DOHH2 (cell line): ENCODE data around the gene OVCA2.

Experiments
- H3F3A ChIP-seq: fragments of 200-600 bp; sonication (generic), shearing (Covaris generic); 2 replicates; pipeline ENCODE4 v1.6.0; 2016; ENCODE audit warnings: antibody characterized with exemption, mild to moderate bottlenecking; ENCODE audit not compliant: control insufficient read depth, insufficient read depth
- H3K27ac ChIP-seq: fragments of 200-600 bp; sonication (generic); 2 replicates; pipeline ENCODE4 v1.5.1; 2014; ENCODE audit warnings: low read depth, mild to moderate bottlenecking, low read length, moderate library complexity
- H3K27me3 ChIP-seq: fragments of 200-600 bp; sonication (generic); 2 replicates; pipeline ENCODE4 v1.6.1; 2014; ENCODE audit warnings: mild to moderate bottlenecking, low read length, mixed read lengths; ENCODE audit not compliant: control insufficient read depth
- H3K36me3 ChIP-seq: fragments of 200-600 bp; sonication (generic); 2 replicates; pipeline ENCODE4 v1.6.1; 2014; ENCODE audit warnings: mild to moderate bottlenecking, low read length, moderate library complexity, mixed read lengths; ENCODE audit not compliant: control insufficient read depth
- H3K4me1 ChIP-seq: fragments of 200-600 bp; sonication (generic); 2 replicates; pipeline ENCODE4 v1.6.1; 2014; ENCODE audit warnings: mild to moderate bottlenecking, low read length, mixed read lengths; ENCODE audit not compliant: control insufficient read depth
- H3K4me2 ChIP-seq: fragments of 200-600 bp; sonication (generic); 2 replicates; pipeline ENCODE4 v1.6.0; 2014; ENCODE audit warnings: mild to moderate bottlenecking, low read length, moderate library complexity
- H3K4me3 ChIP-seq: fragments of 200-600 bp; sonication (generic); 2 replicates; pipeline ENCODE4 v1.5.1; 2014; ENCODE audit warnings: mild to moderate bottlenecking, low read length, mixed read lengths
- H3K79me2 ChIP-seq: fragments of 200-600 bp; sonication (generic); 2 replicates; pipeline ENCODE4 v1.6.1; 2014; ENCODE audit warnings: mild to moderate bottlenecking, low read length, mixed read lengths; ENCODE audit not compliant: control insufficient read depth
- H3K9me2 ChIP-seq: fragments of 200-600 bp; sonication (generic); replicated peaks from 2 replicates; pipeline ENCODE4 v1.6.1; 2014; ENCODE audit warnings: mild to moderate bottlenecking, low read length, mixed read lengths; ENCODE audit not compliant: control insufficient read depth
- H3K9me3 ChIP-seq: fragments of 200-600 bp; sonication (generic); 2 replicates; pipeline ENCODE4 v1.6.1; 2014; ENCODE audit warnings: antibody characterized with exemption, low read length, mixed read lengths; ENCODE audit not compliant: control insufficient read depth, insufficient read depth
- H4K20me1 ChIP-seq: fragments of 200-600 bp; sonication (generic); 2 replicates; pipeline ENCODE4 v1.6.0; 2014; ENCODE audit warnings: low read depth, mild to moderate bottlenecking, antibody characterized with exemption, low read length, moderate library complexity; ENCODE audit not compliant: control insufficient read depth, insufficient read depth
- EZH2phosphoT487 ChIP-seq: fragments of 200-600 bp; sonication (generic); IDR thresholded peaks from 2 replicates; pipeline ENCODE4 v1.6.1; 2017; ENCODE audit warnings: borderline replicate concordance, mild to moderate bottlenecking, antibody characterized with exemption, low read length, moderate library complexity, mixed read lengths
- TF ChIP-seq, protein P1 (sequence below): fragments of 200-600 bp; sonication (generic); IDR thresholded peaks from one replicate; pipeline ENCODE4 v1.5.1; 2014; ENCODE audit warnings: antibody characterized with exemption, mild to moderate bottlenecking, low read depth, low read length; ENCODE audit not compliant: poor library complexity, severe bottlenecking

OVCA2 gene

DNA sequence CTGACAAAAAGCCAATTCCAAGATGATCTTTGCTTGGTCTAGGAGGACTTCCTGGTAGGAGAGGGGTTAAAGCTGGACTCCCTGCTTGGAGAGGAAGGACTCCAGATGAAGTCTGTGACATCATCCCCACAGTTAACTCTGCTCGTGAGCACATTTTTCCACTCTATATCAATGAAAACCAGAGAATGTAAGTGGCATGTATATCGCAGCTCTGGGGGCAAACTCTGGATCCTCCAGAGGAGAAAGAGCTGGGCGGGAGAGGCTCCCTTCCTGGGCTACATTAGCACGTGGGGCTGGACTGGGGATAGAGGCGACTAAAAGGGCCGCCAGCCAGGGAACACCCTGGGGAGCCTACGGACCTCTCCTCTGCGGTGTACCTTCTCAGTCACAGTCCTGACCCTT lies 47.2 kb downstream of the OVCA2 start:
- H3K4me2 ChIP-seq, result peak overlapping the region; percentile 95
- H4K20me1 ChIP-seq, result no peaks in the 10 kb centered on the region; the same call in none of the 2 replicates
- H3K9me2 ChIP-seq, result no peaks in the 10 kb centered on the region
- H3K4me3 ChIP-seq, result peak overlapping the region; percentile 70
- H3K4me1 ChIP-seq, result peaks cover 56% of the 10 kb centered on the region
- TF ChIP-seq, protein P1, sequence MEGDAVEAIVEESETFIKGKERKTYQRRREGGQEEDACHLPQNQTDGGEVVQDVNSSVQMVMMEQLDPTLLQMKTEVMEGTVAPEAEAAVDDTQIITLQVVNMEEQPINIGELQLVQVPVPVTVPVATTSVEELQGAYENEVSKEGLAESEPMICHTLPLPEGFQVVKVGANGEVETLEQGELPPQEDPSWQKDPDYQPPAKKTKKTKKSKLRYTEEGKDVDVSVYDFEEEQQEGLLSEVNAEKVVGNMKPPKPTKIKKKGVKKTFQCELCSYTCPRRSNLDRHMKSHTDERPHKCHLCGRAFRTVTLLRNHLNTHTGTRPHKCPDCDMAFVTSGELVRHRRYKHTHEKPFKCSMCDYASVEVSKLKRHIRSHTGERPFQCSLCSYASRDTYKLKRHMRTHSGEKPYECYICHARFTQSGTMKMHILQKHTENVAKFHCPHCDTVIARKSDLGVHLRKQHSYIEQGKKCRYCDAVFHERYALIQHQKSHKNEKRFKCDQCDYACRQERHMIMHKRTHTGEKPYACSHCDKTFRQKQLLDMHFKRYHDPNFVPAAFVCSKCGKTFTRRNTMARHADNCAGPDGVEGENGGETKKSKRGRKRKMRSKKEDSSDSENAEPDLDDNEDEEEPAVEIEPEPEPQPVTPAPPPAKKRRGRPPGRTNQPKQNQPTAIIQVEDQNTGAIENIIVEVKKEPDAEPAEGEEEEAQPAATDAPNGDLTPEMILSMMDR, result no peak
- TF ChIP-seq EZH2phosphoT487, result no peak
- H3K9me3 ChIP-seq, result no peaks in the 10 kb centered on the region
- H3K79me2 ChIP-seq, result no peaks in the 10 kb centered on the region
- no peaks in the 10 kb centered on the region for H3K27me3 ChIP-seq
- H3F3A ChIP-seq, result peaks cover 2% of the 10 kb centered on the region; the same call in 1 of the 2 replicates
- peaks cover 9% of the 10 kb centered on the region; the same call in 1 of the 2 replicates for H3K36me3 ChIP-seq
- H3K27ac ChIP-seq, result peak overlapping the region; percentile 48

DNA sequence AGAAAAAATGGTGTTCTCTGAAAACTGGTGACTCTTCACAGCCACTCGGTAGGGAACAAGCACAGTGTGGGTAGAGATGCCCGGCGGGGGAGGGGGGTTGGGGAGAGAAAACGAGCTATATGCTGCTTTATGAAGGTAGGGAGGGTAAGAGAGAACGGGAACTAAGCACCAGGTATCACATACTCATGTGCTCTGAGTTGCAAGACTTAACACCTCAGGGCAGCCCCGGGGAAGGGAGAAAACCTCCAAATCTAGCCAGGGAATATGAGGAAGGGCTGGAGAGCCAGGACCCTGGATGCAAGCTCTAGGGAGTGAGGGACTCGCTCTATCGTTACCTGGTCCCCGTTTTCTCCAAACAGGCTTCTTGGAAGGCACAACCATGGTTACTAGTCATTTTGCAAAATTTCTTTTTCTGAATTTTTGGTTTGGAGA lies 48.4 kb downstream of the OVCA2 start:
- H4K20me1 ChIP-seq, result no peaks in the 10 kb centered on the region; the same call in none of the 2 replicates
- H3K9me3 ChIP-seq, result no peaks in the 10 kb centered on the region
- H3K36me3 ChIP-seq, result peaks cover 9% of the 10 kb centered on the region; the same call in 1 of the 2 replicates
- H3F3A ChIP-seq, result peaks cover 2% of the 10 kb centered on the region; the same call in 1 of the 2 replicates
- H3K79me2 ChIP-seq, result no peaks in the 10 kb centered on the region
- peak overlapping the region; percentile 95 for H3K4me2 ChIP-seq
- no peaks in the 10 kb centered on the region for H3K27me3 ChIP-seq
- TF ChIP-seq, protein P1, result no peak
- no peak for TF ChIP-seq EZH2phosphoT487
- peak overlapping the region; percentile 70; the same call in 1 of the 2 replicates for H3K4me3 ChIP-seq
- H3K4me1 ChIP-seq, result peaks cover 56% of the 10 kb centered on the region
- H3K27ac ChIP-seq, result no peak overlapping the region
- no peaks in the 10 kb centered on the region for H3K9me2 ChIP-seq

DNA sequence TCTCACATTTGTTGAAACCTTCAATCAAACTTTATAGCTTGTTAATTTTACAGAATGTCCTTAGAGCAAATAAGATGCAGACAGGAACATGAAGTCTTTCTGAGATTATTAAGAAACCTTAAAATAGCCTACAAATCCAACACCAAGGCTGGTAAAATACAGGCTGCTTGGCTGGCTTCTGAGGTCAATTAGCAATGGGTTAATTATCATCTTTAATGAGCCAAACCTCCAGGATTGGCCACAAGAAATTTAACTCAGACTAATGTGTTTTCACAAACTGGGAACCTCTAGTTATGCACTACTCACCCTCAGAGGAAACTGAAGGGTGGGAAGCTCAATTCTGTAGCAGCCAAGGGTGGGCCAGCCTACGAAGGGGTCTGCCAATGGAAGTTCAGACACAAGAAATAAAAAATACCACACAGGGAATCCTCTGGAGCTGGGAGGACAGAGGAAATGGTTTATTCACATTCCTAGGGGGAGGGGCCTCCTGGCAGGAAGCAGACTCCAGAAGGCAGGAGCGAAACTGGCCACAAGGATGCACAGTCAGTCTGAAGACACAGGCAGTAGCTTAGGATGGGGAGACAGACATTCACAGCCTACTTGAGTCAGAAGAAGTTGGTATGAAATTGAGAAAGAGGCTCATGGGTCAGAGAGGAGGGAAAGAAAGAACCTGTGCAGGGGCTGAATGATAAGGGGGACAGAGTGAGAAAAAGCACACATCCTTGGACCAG lies 49.1 kb downstream of the OVCA2 start:
- H4K20me1 ChIP-seq, result no peaks in the 10 kb centered on the region; the same call in none of the 2 replicates
- H3F3A ChIP-seq, result peaks cover 2% of the 10 kb centered on the region; the same call in 1 of the 2 replicates
- no peaks in the 10 kb centered on the region for H3K9me2 ChIP-seq
- H3K36me3 ChIP-seq, result peaks cover 9% of the 10 kb centered on the region; the same call in 1 of the 2 replicates
- TF ChIP-seq EZH2phosphoT487, result no peak
- TF ChIP-seq, protein P1, result no peak
- no peaks in the 10 kb centered on the region for H3K27me3 ChIP-seq
- no peak overlapping the region for H3K4me3 ChIP-seq
- H3K4me2 ChIP-seq, result peak overlapping the region; percentile 95; the same call in 1 of the 2 replicates
- H3K9me3 ChIP-seq, result no peaks in the 10 kb centered on the region
- no peak overlapping the region for H3K27ac ChIP-seq
- H3K79me2 ChIP-seq, result no peaks in the 10 kb centered on the region
- peaks cover 56% of the 10 kb centered on the region for H3K4me1 ChIP-seq
